Panc1 (cell line): ENCODE data around the gene HHIP.

Source experiments
- CTCF ChIP-seq: fragments of 450-650 bp; IDR thresholded peaks from 2 replicates; pipeline ENCODE4 v1.5.1; 2017; ENCODE audit warnings: mild to moderate bottlenecking
- POLR2AphosphoS5 ChIP-seq: IDR thresholded peaks from 2 replicates; pipeline ENCODE4 v1.6.1; 2012; ENCODE audit warnings: mild to moderate bottlenecking, low read depth, low read length, moderate library complexity
- SIN3A ChIP-seq: IDR thresholded peaks from 2 replicates; pipeline ENCODE4 v1.6.1; 2012; ENCODE audit warnings: low read depth, mild to moderate bottlenecking, low read length, moderate library complexity, borderline replicate concordance; ENCODE audit not compliant: insufficient read depth
- TCF7L2 ChIP-seq: IDR thresholded peaks from 2 replicates; pipeline ENCODE4 v1.6.1; 2011; ENCODE audit warnings: mild to moderate bottlenecking, low read depth, low read length, inconsistent platforms
- TF ChIP-seq, protein P1 (sequence below), 2 experiments: IDR thresholded peaks; 2 replicates each; pipeline ENCODE4 v1.6.1; 2011 to 2012; ENCODE audit warnings: low read depth in 2 of 2, control low read depth in 1 of 2, low read length in 1 of 2, mild to moderate bottlenecking in 1 of 2, moderate library complexity in 1 of 2; ENCODE audit not compliant: insufficient read depth in 1 of 2

DNA sequence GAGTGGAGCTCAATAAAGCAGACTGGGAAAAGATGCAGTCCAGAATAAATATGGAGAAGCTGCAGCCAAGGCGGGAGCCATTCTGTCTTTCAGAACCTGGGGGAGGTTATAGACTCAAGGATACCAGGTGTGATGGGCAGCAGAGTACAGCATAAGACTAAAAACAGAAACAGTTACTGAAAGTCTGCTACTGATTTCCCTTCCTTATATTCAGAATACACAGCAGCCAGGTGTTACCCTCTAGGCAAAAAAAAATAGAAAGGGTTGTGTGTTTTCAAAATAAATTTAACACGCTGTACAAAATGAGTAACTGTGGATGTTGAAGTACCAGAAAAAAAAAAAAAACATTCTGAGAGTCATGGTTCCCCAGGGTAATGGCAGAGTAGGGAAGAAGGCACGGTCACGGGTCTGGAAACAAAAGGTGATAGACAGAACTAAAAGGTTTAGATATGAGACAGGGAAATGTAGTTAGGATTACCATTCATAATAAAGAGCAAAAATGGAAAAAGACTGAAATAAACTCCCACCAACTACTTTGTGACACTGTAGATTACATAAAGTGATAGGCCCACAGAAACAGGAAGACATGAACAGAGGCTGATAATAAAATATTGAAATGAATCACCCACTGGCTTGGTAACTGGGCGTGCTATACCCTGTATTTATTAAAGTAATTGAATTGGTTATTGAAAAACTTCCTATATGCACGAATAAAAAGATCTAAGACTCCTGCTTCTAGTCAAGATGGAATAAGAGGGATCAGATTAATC lies 10.8 kb upstream of the HHIP start:
- TF ChIP-seq, protein P1, sequence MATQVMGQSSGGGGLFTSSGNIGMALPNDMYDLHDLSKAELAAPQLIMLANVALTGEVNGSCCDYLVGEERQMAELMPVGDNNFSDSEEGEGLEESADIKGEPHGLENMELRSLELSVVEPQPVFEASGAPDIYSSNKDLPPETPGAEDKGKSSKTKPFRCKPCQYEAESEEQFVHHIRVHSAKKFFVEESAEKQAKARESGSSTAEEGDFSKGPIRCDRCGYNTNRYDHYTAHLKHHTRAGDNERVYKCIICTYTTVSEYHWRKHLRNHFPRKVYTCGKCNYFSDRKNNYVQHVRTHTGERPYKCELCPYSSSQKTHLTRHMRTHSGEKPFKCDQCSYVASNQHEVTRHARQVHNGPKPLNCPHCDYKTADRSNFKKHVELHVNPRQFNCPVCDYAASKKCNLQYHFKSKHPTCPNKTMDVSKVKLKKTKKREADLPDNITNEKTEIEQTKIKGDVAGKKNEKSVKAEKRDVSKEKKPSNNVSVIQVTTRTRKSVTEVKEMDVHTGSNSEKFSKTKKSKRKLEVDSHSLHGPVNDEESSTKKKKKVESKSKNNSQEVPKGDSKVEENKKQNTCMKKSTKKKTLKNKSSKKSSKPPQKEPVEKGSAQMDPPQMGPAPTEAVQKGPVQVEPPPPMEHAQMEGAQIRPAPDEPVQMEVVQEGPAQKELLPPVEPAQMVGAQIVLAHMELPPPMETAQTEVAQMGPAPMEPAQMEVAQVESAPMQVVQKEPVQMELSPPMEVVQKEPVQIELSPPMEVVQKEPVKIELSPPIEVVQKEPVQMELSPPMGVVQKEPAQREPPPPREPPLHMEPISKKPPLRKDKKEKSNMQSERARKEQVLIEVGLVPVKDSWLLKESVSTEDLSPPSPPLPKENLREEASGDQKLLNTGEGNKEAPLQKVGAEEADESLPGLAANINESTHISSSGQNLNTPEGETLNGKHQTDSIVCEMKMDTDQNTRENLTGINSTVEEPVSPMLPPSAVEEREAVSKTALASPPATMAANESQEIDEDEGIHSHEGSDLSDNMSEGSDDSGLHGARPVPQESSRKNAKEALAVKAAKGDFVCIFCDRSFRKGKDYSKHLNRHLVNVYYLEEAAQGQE (IDR thresholded peaks at IDR 0.05; ENCODE audit: insufficient read depth in 1 of 2, low read depth in 2 of 2, low read length in 1 of 2) = no peak
- TF ChIP-seq CTCF = no peak
- no peak for TF ChIP-seq POLR2AphosphoS5
- TF ChIP-seq SIN3A = no peak
- TF ChIP-seq TCF7L2 = no peak
